ENCODE measurements around the gene DBNL.

The DBNL gene

DNA sequence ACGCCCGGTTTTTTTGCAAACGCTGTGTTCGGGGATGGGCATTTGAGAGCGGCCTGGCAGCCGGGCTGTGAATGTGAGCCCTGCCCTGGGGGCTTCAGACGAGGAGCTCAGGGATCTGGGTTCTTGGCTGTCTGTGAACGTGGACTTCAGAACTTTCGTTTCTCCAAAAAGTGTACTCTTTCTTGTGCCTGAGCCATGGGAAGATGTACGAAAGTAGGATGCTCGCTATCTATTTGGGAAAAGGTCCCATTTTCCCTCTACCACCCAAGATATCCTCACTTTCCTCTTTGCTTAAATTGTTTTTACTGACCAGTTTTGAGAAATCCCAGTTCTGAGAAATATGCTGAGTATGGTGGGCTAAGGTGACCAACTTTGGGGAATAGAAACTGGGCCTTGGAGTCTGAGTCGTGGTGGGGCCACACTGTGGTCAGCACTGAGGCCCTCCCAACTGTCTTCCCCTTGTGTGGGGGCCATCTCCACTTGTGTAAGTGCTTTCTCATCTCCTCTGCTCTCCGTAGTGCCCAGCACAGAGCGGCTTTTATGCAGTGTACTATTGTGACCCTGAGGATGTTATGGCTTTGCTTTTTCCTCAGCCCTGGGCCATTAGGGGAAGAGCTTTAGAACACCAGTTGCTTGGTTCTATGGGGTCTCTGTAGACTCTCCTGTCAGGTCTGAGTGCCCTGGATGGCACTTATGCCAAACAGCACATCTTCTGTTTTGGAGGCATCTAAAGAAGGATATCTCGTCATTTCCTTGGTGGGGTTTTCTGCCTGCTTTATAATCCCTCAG, 918 bp downstream of the DBNL start:
- POLR2A ChIA-PET = interaction anchor here (1.1 to 1.9 kb wide), 5 partner anchors 10 to 78 kb away, joined by 3 to 7 read pairs (median 5); partner anchors contain the start of gene POLD2
- DNase-seq (ENCODE audit: extremely low spot score) = no peak
- CTCF ChIA-PET = no interaction called here
- no peak for TF ChIP-seq SP1 (IDR thresholded peaks at IDR 0.05)
- no peak for TF ChIP-seq FOXM1 (IDR thresholded peaks at IDR 0.05; ENCODE audit: borderline replicate concordance)
- TF ChIP-seq L3MBTL2 (conservative IDR thresholded peaks at IDR 0.05) = 0 out of 2 replicates have a peak, but pooled peaks have one; percentile 20
- no peak for TF ChIP-seq TARDBP (IDR thresholded peaks at IDR 0.05)
- no peak for TF ChIP-seq HDGF (IDR thresholded peaks at IDR 0.05; ENCODE audit: borderline replicate concordance)
- TF ChIP-seq BHLHE40 (IDR thresholded peaks at IDR 0.05; ENCODE audit: borderline replicate concordance) = no peak

- CTCF ChIA-PET = no interaction called here
- no peak for DNase-seq (ENCODE audit: extremely low spot score)
- TF ChIP-seq ZNF384 (IDR thresholded peaks at IDR 0.05) = no peak
- no peak for TF ChIP-seq HDGF (IDR thresholded peaks at IDR 0.05; ENCODE audit: borderline replicate concordance)
- no peak for TF ChIP-seq SUZ12 (IDR thresholded peaks at IDR 0.05)
- no peak for TF ChIP-seq LEF1 (IDR thresholded peaks at IDR 0.05; ENCODE audit: borderline replicate concordance)
- TF ChIP-seq FOXK2 (IDR thresholded peaks at IDR 0.05) = no peak
- no peak for TF ChIP-seq FOXA1 (IDR thresholded peaks at IDR 0.05)
- TF ChIP-seq CTBP1 (IDR thresholded peaks at IDR 0.05; ENCODE audit: borderline replicate concordance) = no peak
- no peak for TF ChIP-seq L3MBTL2 (conservative IDR thresholded peaks at IDR 0.05)
- no peak for TF ChIP-seq SP1 (IDR thresholded peaks at IDR 0.05)
- TF ChIP-seq ELF4 (IDR thresholded peaks at IDR 0.05) = no peak
- TF ChIP-seq, protein P1, sequence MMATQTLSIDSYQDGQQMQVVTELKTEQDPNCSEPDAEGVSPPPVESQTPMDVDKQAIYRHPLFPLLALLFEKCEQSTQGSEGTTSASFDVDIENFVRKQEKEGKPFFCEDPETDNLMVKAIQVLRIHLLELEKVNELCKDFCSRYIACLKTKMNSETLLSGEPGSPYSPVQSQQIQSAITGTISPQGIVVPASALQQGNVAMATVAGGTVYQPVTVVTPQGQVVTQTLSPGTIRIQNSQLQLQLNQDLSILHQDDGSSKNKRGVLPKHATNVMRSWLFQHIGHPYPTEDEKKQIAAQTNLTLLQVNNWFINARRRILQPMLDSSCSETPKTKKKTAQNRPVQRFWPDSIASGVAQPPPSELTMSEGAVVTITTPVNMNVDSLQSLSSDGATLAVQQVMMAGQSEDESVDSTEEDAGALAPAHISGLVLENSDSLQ (IDR thresholded peaks at IDR 0.05) = no peak
- TF ChIP-seq BHLHE40 (IDR thresholded peaks at IDR 0.05; ENCODE audit: borderline replicate concordance) = no peak
- TF ChIP-seq FOXM1 (IDR thresholded peaks at IDR 0.05; ENCODE audit: borderline replicate concordance) = no peak
- no peak for TF ChIP-seq TARDBP (IDR thresholded peaks at IDR 0.05)
- POLR2A ChIA-PET = interaction anchor here (1.1 to 2.2 kb wide), 2 partner anchors 13 to 17 kb away, joined by 3 to 9 read pairs; no protein-coding TSS in a partner anchor
These were observed 2.0 kb downstream of the DBNL start for GRCh38 chr7:44046321-44047061.

DNA sequence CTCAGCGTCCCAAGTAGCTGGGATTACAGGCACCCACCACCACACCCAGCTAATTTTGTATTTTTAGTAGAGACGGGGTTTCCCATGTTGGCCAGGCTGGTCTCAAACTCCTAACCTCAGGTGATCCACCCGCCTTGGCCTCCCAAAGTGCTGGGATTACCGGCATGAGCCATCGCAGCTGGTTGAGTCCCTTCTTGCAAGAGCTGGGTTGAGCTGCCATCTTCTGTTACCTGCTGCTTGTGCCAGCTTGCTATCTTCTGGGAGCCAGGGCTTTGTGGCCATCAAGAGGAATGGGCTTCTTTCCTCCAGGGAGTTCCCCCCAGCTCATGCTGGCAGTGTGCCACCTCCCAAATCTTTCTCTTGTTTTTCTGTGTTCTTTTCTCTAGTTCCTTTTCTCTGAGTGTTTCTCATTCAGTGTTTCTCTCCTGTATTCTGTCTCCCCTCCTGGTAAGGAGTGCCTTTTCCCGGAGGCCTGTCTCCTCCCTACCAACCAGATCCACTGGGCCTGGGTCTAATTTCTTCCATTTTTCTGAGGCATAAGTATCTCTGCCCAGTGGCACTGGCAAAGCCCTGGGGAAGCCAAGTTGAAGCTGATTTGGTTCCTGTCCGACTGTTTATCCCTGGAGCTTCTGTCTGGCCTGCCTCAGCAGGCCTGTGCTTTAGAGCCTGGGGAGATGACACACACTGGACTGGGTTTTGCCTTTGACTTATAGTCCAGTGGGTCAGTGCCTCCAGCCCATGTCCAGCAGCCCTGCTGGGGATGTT, 3.7 kb downstream of the DBNL start:
- CTCF ChIA-PET = no interaction called here
- no peak for DNase-seq (ENCODE audit: extremely low spot score)
- POLR2A ChIA-PET = interaction anchor here (2.2 kb wide), 1 partner anchor 15 kb away, joined by 9 read pairs; no protein-coding TSS in a partner anchor
- no peak for TF ChIP-seq ZNF384 (IDR thresholded peaks at IDR 0.05)
- TF ChIP-seq CTBP1 (IDR thresholded peaks at IDR 0.05; ENCODE audit: borderline replicate concordance) = no peak
- TF ChIP-seq SP1 (IDR thresholded peaks at IDR 0.05) = no peak
- no peak for TF ChIP-seq L3MBTL2 (conservative IDR thresholded peaks at IDR 0.05)
- TF ChIP-seq SUZ12 (IDR thresholded peaks at IDR 0.05) = no peak
- TF ChIP-seq NFRKB (IDR thresholded peaks at IDR 0.05) = no peak
- no peak for TF ChIP-seq HDGF (IDR thresholded peaks at IDR 0.05; ENCODE audit: borderline replicate concordance)
- TF ChIP-seq BHLHE40 (IDR thresholded peaks at IDR 0.05; ENCODE audit: borderline replicate concordance) = no peak
- TF ChIP-seq FOXK2 (IDR thresholded peaks at IDR 0.05) = no peak
- no peak for TF ChIP-seq FOXA1 (IDR thresholded peaks at IDR 0.05)
- TF ChIP-seq ARNT (IDR thresholded peaks at IDR 0.05) = no peak
- TF ChIP-seq ELF4 (IDR thresholded peaks at IDR 0.05) = no peak
- TF ChIP-seq, protein P1 (IDR thresholded peaks at IDR 0.05) = no peak
- no peak for TF ChIP-seq TARDBP (IDR thresholded peaks at IDR 0.05)
- no peak for TF ChIP-seq LEF1 (IDR thresholded peaks at IDR 0.05; ENCODE audit: borderline replicate concordance)
- TF ChIP-seq FOXM1 (IDR thresholded peaks at IDR 0.05; ENCODE audit: borderline replicate concordance) = no peak

DNA sequence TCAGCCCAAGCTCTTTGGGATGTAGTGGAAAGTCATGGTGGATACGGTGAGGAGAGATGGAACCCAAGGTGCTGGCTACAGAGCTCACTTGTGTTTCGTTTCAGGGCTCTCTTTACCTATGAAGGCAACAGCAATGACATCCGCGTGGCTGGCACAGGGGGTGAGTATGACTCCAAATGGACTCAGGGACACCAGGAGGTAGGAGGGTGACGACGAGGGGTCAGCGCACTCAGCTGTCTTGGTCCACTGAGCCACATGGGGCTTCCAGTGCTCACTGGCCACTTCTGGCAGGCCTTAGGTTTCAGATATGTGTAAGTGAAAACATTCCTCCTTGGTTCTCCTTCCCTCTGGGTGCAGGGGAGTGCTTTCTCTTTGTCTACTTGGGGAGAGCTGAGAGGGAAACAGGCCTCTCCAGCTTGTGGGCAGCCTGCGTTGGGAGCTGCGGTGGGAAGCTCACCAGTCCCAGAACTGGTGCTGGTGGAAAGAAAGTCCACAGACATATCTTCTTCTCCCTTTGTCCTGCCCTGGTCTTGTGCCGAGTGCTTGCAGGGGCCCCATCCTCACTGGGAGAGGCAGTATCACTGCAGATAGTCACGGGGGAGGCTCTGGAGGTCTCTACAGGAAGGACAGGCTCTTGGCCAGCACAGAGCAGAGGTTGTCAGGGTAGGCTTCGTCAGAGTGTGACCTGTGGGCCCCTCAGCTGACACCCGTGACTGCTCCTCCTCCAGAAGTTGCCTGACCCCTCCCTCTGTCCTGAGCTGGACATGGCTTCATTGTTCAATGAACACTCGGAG, 5.8 kb downstream of the DBNL start:
- CTCF ChIA-PET = no interaction called here
- TF ChIP-seq NFRKB (IDR thresholded peaks at IDR 0.05) (no peak), LEF1 (IDR thresholded peaks at IDR 0.05; ENCODE audit: borderline replicate concordance) (no peak), TARDBP (IDR thresholded peaks at IDR 0.05) (no peak), ELF4 (IDR thresholded peaks at IDR 0.05) (no peak), HDGF (IDR thresholded peaks at IDR 0.05; ENCODE audit: borderline replicate concordance) (no peak), BHLHE40 (IDR thresholded peaks at IDR 0.05; ENCODE audit: borderline replicate concordance) (no peak), FOXM1 (IDR thresholded peaks at IDR 0.05; ENCODE audit: borderline replicate concordance) (no peak), ZNF384 (IDR thresholded peaks at IDR 0.05) (no peak)
- TF ChIP-seq, protein P1 (IDR thresholded peaks at IDR 0.05) = no peak
- POLR2A ChIA-PET = interaction anchor here (1.3 kb wide), 1 partner anchor 16 kb away, joined by 4 read pairs; no protein-coding TSS in a partner anchor
- DNase-seq (ENCODE audit: extremely low spot score) = no peak

All from HEK293T (cell line).